GM06990 (cell line): ENCODE data around the gene ACKR2.

ENCODE experiments used
- DNase-seq: peaks from one replicate; pipeline ENCODE4 v3.0.0-alpha.2; 2011; ENCODE audit not compliant: insufficient read length; ENCODE audit errors: extremely low read depth
- H3K27me3 ChIP-seq: replicated peaks from 2 replicates; pipeline ENCODE4 v1.6.0; 2011; ENCODE audit warnings: low read length; ENCODE audit not compliant: control insufficient read depth, insufficient read depth
- H3K36me3 ChIP-seq: 2 replicates; pipeline ENCODE4 v1.5.1; 2011; ENCODE audit warnings: low read length; ENCODE audit not compliant: control insufficient read depth, insufficient read depth
- H3K4me3 ChIP-seq: replicated peaks from 2 replicates; pipeline ENCODE4 v1.5.1; 2011; ENCODE audit warnings: low read depth, mild to moderate bottlenecking, control low read depth, low read length
- TF ChIP-seq, protein P1 (sequence below): IDR thresholded peaks from 2 replicates; pipeline ENCODE4 v1.5.1; 2011; ENCODE audit warnings: low read length, control low read depth, mild to moderate bottlenecking, inconsistent platforms; ENCODE audit not compliant: insufficient read depth, poor library complexity, severe bottlenecking

ACKR2 gene

DNA sequence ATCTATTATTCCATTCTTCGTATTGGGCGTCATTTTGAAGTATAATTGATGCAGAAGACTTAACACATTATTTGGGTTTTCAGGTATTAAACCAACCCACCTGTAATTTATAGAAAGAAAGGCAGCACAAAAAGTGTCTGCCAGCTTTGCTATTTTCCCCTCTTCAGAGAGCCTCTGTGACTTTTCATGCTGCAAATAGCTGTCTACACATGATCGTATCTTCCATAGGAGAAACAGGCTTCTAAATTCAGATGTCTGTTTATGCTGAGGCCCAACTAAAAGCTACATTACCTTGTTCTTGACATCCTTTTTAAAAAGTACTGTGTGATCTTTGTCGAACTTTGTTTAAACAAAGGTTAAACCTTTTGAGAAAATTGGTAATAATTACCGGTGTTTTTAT is 5.0 kb downstream of the ACKR2 start:
- DNase-seq = no peak
- TF ChIP-seq, protein P1, sequence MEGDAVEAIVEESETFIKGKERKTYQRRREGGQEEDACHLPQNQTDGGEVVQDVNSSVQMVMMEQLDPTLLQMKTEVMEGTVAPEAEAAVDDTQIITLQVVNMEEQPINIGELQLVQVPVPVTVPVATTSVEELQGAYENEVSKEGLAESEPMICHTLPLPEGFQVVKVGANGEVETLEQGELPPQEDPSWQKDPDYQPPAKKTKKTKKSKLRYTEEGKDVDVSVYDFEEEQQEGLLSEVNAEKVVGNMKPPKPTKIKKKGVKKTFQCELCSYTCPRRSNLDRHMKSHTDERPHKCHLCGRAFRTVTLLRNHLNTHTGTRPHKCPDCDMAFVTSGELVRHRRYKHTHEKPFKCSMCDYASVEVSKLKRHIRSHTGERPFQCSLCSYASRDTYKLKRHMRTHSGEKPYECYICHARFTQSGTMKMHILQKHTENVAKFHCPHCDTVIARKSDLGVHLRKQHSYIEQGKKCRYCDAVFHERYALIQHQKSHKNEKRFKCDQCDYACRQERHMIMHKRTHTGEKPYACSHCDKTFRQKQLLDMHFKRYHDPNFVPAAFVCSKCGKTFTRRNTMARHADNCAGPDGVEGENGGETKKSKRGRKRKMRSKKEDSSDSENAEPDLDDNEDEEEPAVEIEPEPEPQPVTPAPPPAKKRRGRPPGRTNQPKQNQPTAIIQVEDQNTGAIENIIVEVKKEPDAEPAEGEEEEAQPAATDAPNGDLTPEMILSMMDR = no peak
- Histone ChIP-seq H3K4me3 (no peak overlapping the region), H3K27me3 (no peaks in the 10 kb centered on the region), H3K36me3 (no peaks in the 10 kb centered on the region)

DNA sequence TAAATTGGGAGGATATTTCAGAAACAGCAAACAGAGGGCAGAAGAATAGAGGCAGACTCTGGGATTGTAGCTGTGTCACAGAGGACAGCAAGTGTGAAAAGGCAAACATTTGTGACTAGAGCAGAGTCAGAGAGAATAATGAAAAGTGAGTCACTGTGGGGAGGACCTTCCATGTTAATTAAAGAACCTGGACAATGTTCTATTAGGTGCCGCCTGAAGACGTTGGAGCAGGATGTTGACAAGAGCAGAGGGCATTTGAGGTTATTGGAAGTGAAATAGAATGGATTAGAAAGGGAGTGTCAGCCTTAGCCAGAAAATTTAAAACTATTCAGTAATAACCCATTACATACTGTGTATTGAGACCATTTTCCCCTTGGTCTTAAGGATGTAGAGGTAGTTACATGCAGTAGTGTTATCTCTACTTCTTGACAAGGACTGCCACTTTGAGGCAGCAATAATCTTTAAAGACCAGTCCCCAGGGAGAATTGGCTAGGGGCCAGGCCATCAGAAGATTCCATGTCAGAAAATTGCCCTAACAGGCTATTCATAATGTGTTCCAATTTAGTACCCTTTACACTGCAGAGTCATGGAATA is 5.8 kb downstream of the ACKR2 start:
- H3K36me3 ChIP-seq = no peaks in the 10 kb centered on the region
- TF ChIP-seq, protein P1 = no peak
- H3K27me3 ChIP-seq = no peaks in the 10 kb centered on the region
- no peak for DNase-seq
- no peak overlapping the region for H3K4me3 ChIP-seq

DNA sequence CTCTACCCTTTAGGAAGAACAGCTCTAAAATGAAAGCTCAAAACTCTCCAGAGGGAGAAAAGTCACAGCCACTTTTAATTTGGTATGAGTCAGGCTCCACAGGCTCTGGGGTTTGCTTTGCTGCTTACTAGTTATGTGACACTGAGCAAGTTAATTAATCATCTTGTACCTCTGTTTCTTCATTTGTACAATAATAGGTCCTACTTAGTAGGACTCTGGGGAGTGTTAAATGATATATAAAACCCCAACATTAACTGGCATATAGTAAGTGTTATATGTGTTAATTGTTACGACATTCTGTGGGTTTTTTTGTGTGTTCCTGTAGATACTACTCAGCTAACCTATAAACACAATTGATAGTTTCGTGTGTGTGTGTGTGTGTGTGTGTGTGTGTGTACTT is 6.6 kb downstream of the ACKR2 start:
- DNase-seq = no peak
- Histone ChIP-seq H3K36me3 (no peaks in the 10 kb centered on the region), H3K4me3 (no peak overlapping the region)

DNA sequence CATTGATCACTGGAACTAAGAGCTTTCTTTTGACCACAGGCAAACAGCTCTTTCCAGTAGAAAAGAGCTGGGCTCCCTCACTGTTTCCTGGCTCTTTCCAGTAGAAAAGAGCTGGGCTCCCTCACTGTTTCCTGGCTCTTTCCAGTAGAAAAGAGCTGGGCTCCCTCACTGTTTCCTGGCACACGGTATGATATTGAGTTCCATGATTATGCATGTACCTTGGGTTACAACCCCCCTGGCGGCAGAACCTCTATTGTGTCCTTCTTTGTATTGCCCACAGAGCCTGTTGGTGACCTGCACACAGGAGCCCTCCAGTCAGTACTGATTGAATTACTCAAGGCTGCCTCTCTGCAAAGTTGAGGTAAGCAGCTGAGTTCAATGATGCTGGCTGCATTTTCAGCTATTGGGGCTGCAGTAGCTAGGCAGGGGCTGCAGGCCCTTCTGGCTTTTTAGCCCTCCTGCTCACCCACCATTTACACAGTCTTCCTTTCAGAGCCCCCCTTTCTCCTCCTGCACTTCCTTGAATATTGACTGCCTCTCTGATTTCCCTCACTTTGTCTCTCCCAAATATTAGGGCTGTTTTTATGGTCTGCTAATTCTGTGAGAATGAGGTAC is 10.2 kb downstream of the ACKR2 start:
- H3K4me3 ChIP-seq = no peak overlapping the region
- no peak for DNase-seq
- H3K27me3 ChIP-seq = no peaks in the 10 kb centered on the region
- TF ChIP-seq, protein P1 = no peak
- H3K36me3 ChIP-seq = no peaks in the 10 kb centered on the region

More for the DNA sequence above, 6.6 kb downstream of the ACKR2 start:
- H3K27me3 ChIP-seq = no peaks in the 10 kb centered on the region
- TF ChIP-seq, protein P1 = no peak

DNA sequence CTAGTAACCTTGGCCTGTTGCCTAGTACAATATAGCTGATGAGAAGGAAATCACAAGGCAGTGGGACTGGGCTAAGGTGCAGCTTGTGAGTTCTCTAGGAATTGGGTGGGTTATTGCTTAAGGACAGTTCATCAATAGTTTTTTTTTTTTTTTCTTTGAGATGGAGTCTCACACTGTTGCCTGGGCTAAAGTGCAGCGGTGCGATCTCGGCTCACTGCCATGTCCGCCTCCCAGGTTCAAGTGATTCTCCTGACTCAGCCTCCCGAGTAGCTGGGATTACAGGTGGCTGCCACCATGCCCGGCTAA is 11.5 kb downstream of the ACKR2 start:
- DNase-seq = no peak
- H3K4me3 ChIP-seq = no peak overlapping the region
- no peaks in the 10 kb centered on the region for H3K27me3 ChIP-seq
- TF ChIP-seq, protein P1 = no peak
- no peaks in the 10 kb centered on the region for H3K36me3 ChIP-seq

DNA sequence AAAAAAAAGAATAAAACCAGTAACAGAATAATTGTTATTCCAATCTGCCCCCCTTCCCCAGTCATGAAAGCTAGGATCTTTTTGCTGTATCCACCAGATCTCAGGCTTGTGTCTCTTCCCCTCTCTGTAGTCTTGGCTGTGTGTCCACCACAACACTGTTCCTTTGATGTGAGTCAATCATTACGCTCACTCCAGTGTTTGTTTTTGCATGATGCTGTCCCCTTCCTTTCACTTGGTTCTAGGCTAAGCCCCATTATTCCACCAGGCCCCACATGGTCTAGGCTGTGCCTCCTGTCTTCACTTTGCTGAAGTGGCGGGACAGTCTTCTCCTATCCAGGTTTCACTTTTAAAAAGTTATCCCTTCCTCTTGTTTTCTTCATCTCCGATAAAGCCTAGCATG is 13.6 kb downstream of the ACKR2 start:
- DNase-seq = no peak
- Histone ChIP-seq H3K4me3 (no peak overlapping the region), H3K36me3 (no peaks in the 10 kb centered on the region), H3K27me3 (no peaks in the 10 kb centered on the region)
- TF ChIP-seq, protein P1 = no peak
